ENCODE results near the gene CCDC78. TPM values are rescaled to one million over a fixed set of nuclear protein-coding genes. Genes with fewer than 3 reads are reported as not detected.
"Not testable (repeated sequence)": the region's sequence is repeated elsewhere in the genome, so short reads cannot be mapped to it uniquely, and the experiment has no call there.

Gene CCDC78
- total RNA-seq, 1 donor from 2014 or later, result 3.2 TPM

- H3K9me3 Mint-ChIP-seq; DNase-seq (ENCODE audit: low spot score in 2 of 2, unreplicated experiment in 2 of 2); H3K4me3 Mint-ChIP-seq; H3K36me3 Mint-ChIP-seq; H3K4me1 Mint-ChIP-seq; H3K27ac Mint-ChIP-seq: not testable (repeated sequence)
- H3K27me3 Mint-ChIP-seq (ENCODE audit: low read depth), result peaks cover 72% of the 10 kb centered on the region
- TF ChIP-seq, protein P1, sequence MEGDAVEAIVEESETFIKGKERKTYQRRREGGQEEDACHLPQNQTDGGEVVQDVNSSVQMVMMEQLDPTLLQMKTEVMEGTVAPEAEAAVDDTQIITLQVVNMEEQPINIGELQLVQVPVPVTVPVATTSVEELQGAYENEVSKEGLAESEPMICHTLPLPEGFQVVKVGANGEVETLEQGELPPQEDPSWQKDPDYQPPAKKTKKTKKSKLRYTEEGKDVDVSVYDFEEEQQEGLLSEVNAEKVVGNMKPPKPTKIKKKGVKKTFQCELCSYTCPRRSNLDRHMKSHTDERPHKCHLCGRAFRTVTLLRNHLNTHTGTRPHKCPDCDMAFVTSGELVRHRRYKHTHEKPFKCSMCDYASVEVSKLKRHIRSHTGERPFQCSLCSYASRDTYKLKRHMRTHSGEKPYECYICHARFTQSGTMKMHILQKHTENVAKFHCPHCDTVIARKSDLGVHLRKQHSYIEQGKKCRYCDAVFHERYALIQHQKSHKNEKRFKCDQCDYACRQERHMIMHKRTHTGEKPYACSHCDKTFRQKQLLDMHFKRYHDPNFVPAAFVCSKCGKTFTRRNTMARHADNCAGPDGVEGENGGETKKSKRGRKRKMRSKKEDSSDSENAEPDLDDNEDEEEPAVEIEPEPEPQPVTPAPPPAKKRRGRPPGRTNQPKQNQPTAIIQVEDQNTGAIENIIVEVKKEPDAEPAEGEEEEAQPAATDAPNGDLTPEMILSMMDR (IDR thresholded peaks at IDR 0.05; ENCODE audit: unreplicated experiment), result peak; percentile 71
Measured at GRCh38 chr16:712740-713250, 13.4 kb downstream of the CCDC78 start.

DNA sequence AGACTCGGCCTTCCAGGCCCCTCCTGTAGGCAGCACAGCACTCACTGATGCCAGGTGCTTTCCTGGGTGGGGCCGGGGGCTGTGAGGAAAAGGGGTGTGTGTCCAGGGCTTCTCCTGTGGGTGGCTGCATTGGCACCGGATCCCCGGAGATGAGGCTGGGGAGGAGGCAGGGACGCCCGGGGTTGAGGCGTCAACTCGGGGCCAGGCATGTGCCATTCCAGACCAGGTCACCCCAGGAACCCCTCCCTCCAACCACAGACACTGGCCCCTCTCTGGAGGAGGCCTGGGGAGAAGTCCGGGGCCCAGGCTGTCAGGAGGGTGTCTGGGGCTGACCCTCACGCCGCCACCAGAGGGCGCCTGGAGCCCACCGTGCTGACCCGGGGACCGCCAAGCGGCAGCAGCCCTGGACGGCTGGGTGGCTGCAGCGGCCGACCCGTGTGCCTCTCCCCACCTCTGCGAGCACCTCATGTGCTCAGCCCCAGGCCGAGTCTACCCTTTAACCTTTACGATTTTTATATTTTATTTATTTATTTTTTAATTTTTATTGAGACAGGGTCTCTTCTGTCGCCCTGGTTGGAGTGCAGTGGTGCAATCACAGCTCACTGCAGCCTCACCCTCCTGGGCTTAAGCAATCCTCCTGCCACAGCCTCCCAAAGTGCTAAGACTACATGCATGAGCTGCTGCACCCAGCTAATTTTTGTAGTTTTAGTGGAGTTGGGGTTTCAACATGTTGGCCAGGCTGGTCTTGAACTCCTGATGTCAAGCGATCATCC, 14.5 kb downstream of the CCDC78 start:
- Mint-ChIP-seq H3K27me3 (ENCODE audit: low read depth) (peaks cover 78% of the 10 kb centered on the region), H3K9me3 (no peaks in the 10 kb centered on the region), H3K4me1 (peaks cover 3% of the 10 kb centered on the region), H3K27ac (no peak overlapping the region), H3K4me3 (no peak overlapping the region), H3K36me3 (no peaks in the 10 kb centered on the region)
- DNase-seq (ENCODE audit: low spot score in 2 of 2, unreplicated experiment in 2 of 2), result peak; percentile 72 to 86
- TF ChIP-seq, protein P1 (IDR thresholded peaks at IDR 0.05; ENCODE audit: unreplicated experiment), result peak; percentile 96

DNA sequence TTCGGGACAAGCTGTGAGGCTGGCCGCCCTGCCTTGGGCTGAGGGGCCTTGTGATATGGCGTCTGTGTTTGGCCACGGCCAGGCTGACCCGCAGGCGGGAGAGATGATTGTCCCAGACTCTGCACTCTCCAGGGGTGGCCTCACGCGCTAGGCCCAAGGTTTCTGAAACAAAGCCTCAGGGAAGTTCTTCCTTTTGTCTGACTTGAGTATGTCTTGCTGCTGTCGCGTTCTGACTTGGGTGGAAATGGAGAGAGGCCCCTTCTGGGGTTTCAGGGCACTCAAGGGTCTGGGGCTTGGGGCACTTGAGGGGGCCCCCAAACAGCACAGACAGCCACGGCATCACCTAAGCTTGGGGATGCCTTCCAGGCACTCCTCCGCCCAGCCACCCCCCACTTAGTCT, 15.2 kb downstream of the CCDC78 start:
- H3K4me3 Mint-ChIP-seq, result no peak overlapping the region
- peaks cover 3% of the 10 kb centered on the region for H3K4me1 Mint-ChIP-seq
- H3K27ac Mint-ChIP-seq, result no peak overlapping the region
- H3K27me3 Mint-ChIP-seq (ENCODE audit: low read depth), result peaks cover 77% of the 10 kb centered on the region
- TF ChIP-seq, protein P1 (IDR thresholded peaks at IDR 0.05; ENCODE audit: unreplicated experiment), result no peak
- DNase-seq (ENCODE audit: low spot score in 2 of 2, unreplicated experiment in 2 of 2), result no peak
- no peaks in the 10 kb centered on the region for H3K36me3 Mint-ChIP-seq
- H3K9me3 Mint-ChIP-seq, result no peaks in the 10 kb centered on the region

- TF ChIP-seq, protein P1 (IDR thresholded peaks at IDR 0.05; ENCODE audit: unreplicated experiment), result no peak
- no peak overlapping the region for H3K27ac Mint-ChIP-seq
- H3K27me3 Mint-ChIP-seq (ENCODE audit: low read depth), result peaks cover 74% of the 10 kb centered on the region
- no peak overlapping the region for H3K4me3 Mint-ChIP-seq
- no peaks in the 10 kb centered on the region for H3K36me3 Mint-ChIP-seq
- DNase-seq (ENCODE audit: low spot score in 2 of 2, unreplicated experiment in 2 of 2), result no peak
- no peaks in the 10 kb centered on the region for H3K9me3 Mint-ChIP-seq
- no peaks in the 10 kb centered on the region for H3K4me1 Mint-ChIP-seq
Measured at GRCh38 chr16:710500-711075, 15.7 kb downstream of the CCDC78 start.

DNA sequence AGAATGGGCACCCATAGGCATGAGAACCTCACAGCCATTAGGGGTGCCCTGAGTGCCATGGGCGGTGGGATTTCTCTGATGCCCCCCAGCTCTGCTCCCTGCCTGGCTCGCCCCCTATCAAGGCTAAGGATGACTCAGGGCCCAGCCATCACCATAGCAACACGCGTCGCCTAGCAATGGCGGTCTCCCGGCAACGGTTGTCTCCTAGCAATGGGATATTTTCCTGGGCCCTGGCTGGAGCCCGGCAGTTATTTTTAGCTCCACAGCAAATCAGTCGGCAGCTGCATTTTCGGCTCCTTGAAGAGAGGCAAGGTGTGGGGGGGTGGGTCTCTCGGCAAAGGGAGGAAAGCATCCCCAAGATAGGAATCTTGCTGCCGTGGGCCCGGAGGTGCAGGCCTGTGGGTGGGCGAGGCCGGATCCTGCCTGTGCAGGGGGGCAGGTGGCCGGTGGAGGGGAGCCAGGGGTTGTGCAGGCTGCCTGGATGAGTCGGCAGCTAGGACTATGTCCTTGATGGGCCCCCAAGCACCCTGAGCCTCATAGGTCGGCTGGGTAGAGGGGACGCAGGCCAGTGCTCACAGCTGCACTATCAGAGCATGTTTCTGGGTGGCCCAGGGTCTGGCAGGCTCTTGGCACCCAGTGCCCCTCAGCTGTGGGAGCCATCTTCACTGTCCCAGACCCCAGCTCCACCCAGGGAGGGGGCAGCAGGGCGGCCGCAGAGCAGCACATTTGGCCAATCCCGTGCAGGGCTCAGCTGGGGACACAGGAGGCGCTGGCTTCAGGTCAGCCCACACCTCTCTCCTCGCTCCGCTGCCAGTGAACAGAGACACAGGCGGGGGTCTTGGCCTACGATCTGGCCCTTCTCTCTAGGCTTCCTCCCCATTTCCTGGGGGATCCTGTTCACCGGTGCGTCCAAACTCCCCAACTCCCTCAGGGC, 16.4 kb downstream of the CCDC78 start:
- no peak for DNase-seq (ENCODE audit: low spot score in 2 of 2, unreplicated experiment in 2 of 2)
- Mint-ChIP-seq H3K4me3 (no peak overlapping the region), H3K27ac (no peak overlapping the region), H3K36me3 (no peaks in the 10 kb centered on the region), H3K27me3 (ENCODE audit: low read depth) (peaks cover 74% of the 10 kb centered on the region), H3K9me3 (no peaks in the 10 kb centered on the region), H3K4me1 (no peaks in the 10 kb centered on the region)
- TF ChIP-seq, protein P1 (IDR thresholded peaks at IDR 0.05; ENCODE audit: unreplicated experiment), result no peak

Data from mesothelial cell of epicardium (in vitro differentiated cells).